ENCODE results near the gene CGRRF1. TPM values are rescaled to one million over a fixed set of nuclear protein-coding genes. Genes with fewer than 3 reads are reported as not detected.
A peak's percentile ranks its signal among the peaks of the same experiment; 100 is the strongest.

Gene CGRRF1
- total and polyA plus RNA-seq, 9 donors = 17.9 to 36.7 (median 21.4) TPM

GRCh38 chr14:54565785-54566409, 56.2 kb downstream of the CGRRF1 start:
- Histone ChIP-seq H3K27ac (peak overlapping the region; percentile 96 to 100), H3K36me3 (no peaks in the 10 kb centered on the region), H3K4me3 (peak overlapping the region; percentile 61), H3K4me1 (ENCODE audit: insufficient read depth) (peaks cover 2% of the 10 kb centered on the region), H3K9me3 (no peaks in the 10 kb centered on the region), H3K27me3 (no peaks in the 10 kb centered on the region)
- intact Hi-C loops (cut with DNase I) = loop anchor here (1.0 to 5.0 kb wide), 6 partner anchors 121 to 486 kb away; partner anchors contain the start of gene MAPK1IP1L (in 1 of the 4)
- WGBS, 3 donors = 0 to 1% (median 1%) methylated on average over 32 to 73 of the region's 73 CpGs
- DNase-seq = peak; percentile 93 to 98 (median 95)
- peak; percentile 85 for TF ChIP-seq POLR2A (IDR thresholded peaks at IDR 0.05)
- TF ChIP-seq CTCF (IDR thresholded peaks at IDR 0.05) = no peak
- TF ChIP-seq EP300 (IDR thresholded peaks at IDR 0.05) = peak; percentile 81

- H3K27me3 ChIP-seq = no peaks in the 10 kb centered on the region
- peaks cover 2% of the 10 kb centered on the region for H3K4me1 ChIP-seq (ENCODE audit: insufficient read depth)
- H3K27ac ChIP-seq = peak within 1 kb of the TSS; percentile 96 to 100
- peak; percentile 67 to 79 (median 75) for DNase-seq
- no peaks in the 10 kb centered on the region for H3K9me3 ChIP-seq
- peak; percentile 64 for TF ChIP-seq POLR2A (IDR thresholded peaks at IDR 0.05)
- no peak for TF ChIP-seq EP300 (IDR thresholded peaks at IDR 0.05)
- peak in 2 of 3 donors; percentile 14 to 48 for TF ChIP-seq CTCF (IDR thresholded peaks at IDR 0.05)
- H3K36me3 ChIP-seq = no peaks in the 10 kb centered on the region
- peak within 1 kb of the TSS; percentile 61 for H3K4me3 ChIP-seq
- intact Hi-C loops (cut with DNase I) = loop anchor here in 3 of 4 donors (2.0 to 5.0 kb wide), 4 partner anchors 120 to 486 kb away; partner anchors contain the start of gene MAPK1IP1L (in 1 of the 3)
- 0% methylated on average over 64 to 91 of the region's 91 CpGs for WGBS, 3 donors
These were observed 56.9 kb downstream of the CGRRF1 start, which contains the start of gene SAMD4A for GRCh38 chr14:54566410-54567223. Gene SAMD4A, plus strand, starts transcription at chr14:54567128. Its CDS starts 789 bp downstream, at chr14:54567917.

- no peaks in the 10 kb centered on the region for H3K9me3 ChIP-seq
- H3K4me3 ChIP-seq = peak overlapping the region; percentile 61
- no peaks in the 10 kb centered on the region for H3K36me3 ChIP-seq
- DNase-seq = peak in 2 of 5 donors; percentile 62 to 69
- 0 to 2% (median 1%) methylated on average over 31 of the region's 31 CpGs for WGBS, 3 donors
- peaks cover 2% of the 10 kb centered on the region for H3K4me1 ChIP-seq (ENCODE audit: insufficient read depth)
- TF ChIP-seq EP300 (IDR thresholded peaks at IDR 0.05) (no peak), POLR2A (IDR thresholded peaks at IDR 0.05) (no peak), CTCF (IDR thresholded peaks at IDR 0.05) (no peak)
- H3K27ac ChIP-seq = peak overlapping the region; percentile 96 to 100
- no peaks in the 10 kb centered on the region for H3K27me3 ChIP-seq
- intact Hi-C loops (cut with DNase I) = loop anchor here in 3 of 4 donors (2.0 to 5.0 kb wide), 4 partner anchors 120 to 485 kb away; partner anchors contain the start of gene MAPK1IP1L (in 1 of the 3)
These were observed 57.5 kb downstream of the CGRRF1 start for GRCh38 chr14:54567224-54567638.

Measured in ovary (tissue), 9 donors.